ENCODE results near the gene SOX6.

The SOX6 gene

GRCh38 chr11:16191212-16191867 lies 165.0 kb downstream of the SOX6 start:
- in situ Hi-C loops (cut with MboI; ENCODE audit: low pct_unique_long_range_greater_than_20kb, low sequenced_read_pairs, unreplicated experiment) = no loop called here
- TF ChIP-seq CTCF (IDR thresholded peaks at IDR 0.05; ENCODE audit: extremely low read depth, insufficient read depth, missing control alignments) = no peak
- no peak for DNase-seq (ENCODE audit: low spot score)

- in situ Hi-C loops (cut with MboI; ENCODE audit: low pct_unique_long_range_greater_than_20kb, low sequenced_read_pairs, unreplicated experiment) = no loop called here
- no peak for DNase-seq (ENCODE audit: low spot score)
- TF ChIP-seq CTCF (IDR thresholded peaks at IDR 0.05; ENCODE audit: extremely low read depth, insufficient read depth, missing control alignments) = no peak
Measured at GRCh38 chr11:16186680-16187079, 169.7 kb downstream of the SOX6 start.

- no peak for DNase-seq (ENCODE audit: low spot score)
- in situ Hi-C loops (cut with MboI; ENCODE audit: low pct_unique_long_range_greater_than_20kb, low sequenced_read_pairs, unreplicated experiment) = no loop called here
- no peak for TF ChIP-seq CTCF (IDR thresholded peaks at IDR 0.05; ENCODE audit: extremely low read depth, insufficient read depth, missing control alignments)
Measured at GRCh38 chr11:16185042-16185441, 171.3 kb downstream of the SOX6 start.

- in situ Hi-C loops (cut with MboI; ENCODE audit: low pct_unique_long_range_greater_than_20kb, low sequenced_read_pairs, unreplicated experiment) = no loop called here
- no peak for TF ChIP-seq CTCF (IDR thresholded peaks at IDR 0.05; ENCODE audit: extremely low read depth, insufficient read depth, missing control alignments)
- DNase-seq (ENCODE audit: low spot score) = no peak
Measured at GRCh38 chr11:16184588-16184987, 171.8 kb downstream of the SOX6 start.

GRCh38 chr11:16182553-16182952 lies 173.8 kb downstream of the SOX6 start:
- in situ Hi-C loops (cut with MboI; ENCODE audit: low pct_unique_long_range_greater_than_20kb, low sequenced_read_pairs, unreplicated experiment) = no loop called here
- TF ChIP-seq CTCF (IDR thresholded peaks at IDR 0.05; ENCODE audit: extremely low read depth, insufficient read depth, missing control alignments) = no peak

GRCh38 chr11:16180868-16181267 lies 175.5 kb downstream of the SOX6 start:
- TF ChIP-seq CTCF (IDR thresholded peaks at IDR 0.05; ENCODE audit: extremely low read depth, insufficient read depth, missing control alignments) = no peak
- DNase-seq (ENCODE audit: low spot score) = no peak
- in situ Hi-C loops (cut with MboI; ENCODE audit: low pct_unique_long_range_greater_than_20kb, low sequenced_read_pairs, unreplicated experiment) = no loop called here

More at GRCh38 chr11:16182553-16182952, 173.8 kb downstream of the SOX6 start:
- DNase-seq (ENCODE audit: low spot score) = no peak

Measured in GM13977 (cell line).